ENCODE results near the gene PEPD. TPM values are rescaled to one million over a fixed set of nuclear protein-coding genes. Genes with fewer than 3 reads are reported as not detected.

PEPD gene
- total and polyA plus RNA-seq, 2 donors (not counting 3 experiments of a cell fraction or from before 2014, with no cell fraction given) = 73.7 to 126 TPM

DNA sequence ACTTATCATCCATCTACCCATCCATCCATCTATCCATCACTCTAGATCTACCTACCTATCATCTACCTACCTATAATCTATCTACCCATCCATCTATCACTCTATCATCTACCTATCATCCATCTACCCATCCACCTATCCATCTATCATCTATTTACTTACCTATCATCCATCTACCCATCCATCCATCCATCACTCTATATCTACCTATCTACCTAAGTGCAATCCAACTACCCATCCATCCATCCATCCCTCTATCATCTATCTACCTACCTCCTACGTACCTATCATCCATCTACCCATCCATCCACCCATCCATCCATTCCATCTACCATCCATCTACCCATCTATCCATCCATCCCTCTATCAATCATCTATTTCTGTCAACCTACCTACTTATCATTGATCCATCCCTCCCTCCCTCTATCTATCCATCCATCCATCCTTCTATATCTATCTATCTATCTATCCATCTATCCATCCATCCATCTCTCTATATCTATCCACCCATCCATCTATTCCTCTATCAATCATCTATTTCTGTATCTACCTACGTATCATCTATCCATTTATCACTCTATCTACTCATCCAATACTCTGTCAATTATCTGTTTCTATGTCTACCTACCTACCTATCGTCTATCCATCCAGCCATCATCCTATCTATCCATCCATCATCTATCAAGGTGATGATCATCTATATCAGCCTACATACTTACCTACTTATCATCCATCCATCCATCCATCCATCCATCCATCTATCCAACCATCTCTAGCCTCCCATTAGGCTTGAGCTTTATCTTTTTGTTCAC, 99.0 kb downstream of the PEPD start:
- Histone ChIP-seq H4K20me1 (replicated peaks; ENCODE audit: control insufficient read depth, extremely low read depth, insufficient read depth, low read length) (no peaks in the 10 kb centered on the region), H3K27me3 (ENCODE audit: control insufficient read depth in 2 of 2, insufficient read depth in 2 of 2, low read length in 2 of 2) (no peaks in the 10 kb centered on the region), H2AFZ (ENCODE audit: low read depth, low read length) (no peak overlapping the region), H3K9me1 (replicated peaks; ENCODE audit: control insufficient read depth, extremely low read depth, insufficient read depth, low read length) (no peaks in the 10 kb centered on the region), H3K79me2 (ENCODE audit: control insufficient read depth, insufficient read depth, low read length) (no peaks in the 10 kb centered on the region), H3K4me1 (ENCODE audit: control insufficient read depth, extremely low read depth, insufficient read depth, low read length) (no peaks in the 10 kb centered on the region), H3K36me3 (ENCODE audit: control insufficient read depth in 2 of 2, extremely low read depth in 1 of 2, insufficient read depth in 2 of 2, low read length in 2 of 2) (no peaks in the 10 kb centered on the region), H3K9me3 (replicated peaks; ENCODE audit: control insufficient read depth, insufficient read depth, low read length) (no peaks in the 10 kb centered on the region), H3K4me3 (replicated peaks in 1 of 3; ENCODE audit: insufficient read depth in 1 of 3, low read depth in 1 of 3, low read length in 3 of 3) (no peak overlapping the region), H3K9ac (replicated peaks; ENCODE audit: extremely low read depth, insufficient read depth, low read length) (no peak overlapping the region), H3K27ac (ENCODE audit: insufficient read depth, low read depth, low read length) (no peak overlapping the region), H3K4me2 (ENCODE audit: insufficient read depth, low read length) (no peak overlapping the region)
- no TSS peak for BruUV-seq (replicated peaks)
- POLR2A ChIA-PET = no interaction called here
- dilution Hi-C loops (cut with MboI; ENCODE audit: extremely low pct_ligation_motif_present, low sequenced_read_pairs) (no loop called here), intact Hi-C loops (cut with micrococcal nuclease) (no loop called here)
- no peak for FAIRE-seq
- TF ChIP-seq POLR2A (IDR thresholded peaks at IDR 0.05; ENCODE audit: low read depth, low read length) (no peak), POLR2AphosphoS5 (IDR thresholded peaks at IDR 0.05; ENCODE audit: insufficient read depth, low read depth, low read length) (no peak), FOS (IDR thresholded peaks at IDR 0.05; ENCODE audit: borderline replicate concordance, insufficient read depth, low read length) (no peak), GATA2 (IDR thresholded peaks at IDR 0.05; ENCODE audit: insufficient read depth, insufficient read length, low read depth, low read length) (no peak), JUN (IDR thresholded peaks at IDR 0.05; ENCODE audit: borderline replicate concordance, insufficient read depth, insufficient read length, low read depth) (no peak), MYC (IDR thresholded peaks at IDR 0.05; ENCODE audit: low read depth, low read length) (no peak)
- CTCF ChIA-PET = interaction anchor here (1.8 kb wide), 1 partner anchor 8 kb away, joined by 4 read pairs; no protein-coding TSS in a partner anchor
- no peak for DNase-seq (ENCODE audit: low read depth, low spot score)

DNA sequence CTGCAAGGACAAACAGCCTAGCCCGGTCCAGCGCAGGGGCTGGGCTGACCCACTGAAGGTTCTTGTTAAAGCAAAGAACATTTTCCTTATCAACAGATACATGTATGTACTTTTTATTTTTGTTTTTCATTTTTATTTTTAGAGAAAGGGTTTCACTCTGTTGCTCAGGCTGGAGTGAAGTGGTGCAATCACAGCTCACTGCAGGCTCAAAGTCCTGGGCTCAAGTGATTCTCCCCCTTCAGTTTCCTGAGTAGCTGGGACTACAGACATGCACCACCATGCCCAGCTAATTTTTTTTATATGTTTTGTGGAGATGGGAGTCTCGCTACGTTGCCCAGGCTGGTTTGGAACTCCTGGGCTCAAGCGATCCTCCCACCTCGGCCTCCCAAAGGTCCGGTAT, 100.2 kb downstream of the PEPD start:
- Histone ChIP-seq H4K20me1 (replicated peaks; ENCODE audit: control insufficient read depth, extremely low read depth, insufficient read depth, low read length) (no peaks in the 10 kb centered on the region), H3K36me3 (ENCODE audit: control insufficient read depth in 2 of 2, extremely low read depth in 1 of 2, insufficient read depth in 2 of 2, low read length in 2 of 2) (no peaks in the 10 kb centered on the region), H3K9me3 (replicated peaks; ENCODE audit: control insufficient read depth, insufficient read depth, low read length) (no peaks in the 10 kb centered on the region), H3K27me3 (ENCODE audit: control insufficient read depth in 2 of 2, insufficient read depth in 2 of 2, low read length in 2 of 2) (no peaks in the 10 kb centered on the region), H3K9ac (replicated peaks; ENCODE audit: extremely low read depth, insufficient read depth, low read length) (no peak overlapping the region), H3K79me2 (ENCODE audit: control insufficient read depth, insufficient read depth, low read length) (no peaks in the 10 kb centered on the region), H3K4me3 (replicated peaks in 1 of 3; ENCODE audit: insufficient read depth in 1 of 3, low read depth in 1 of 3, low read length in 3 of 3) (no peak overlapping the region), H3K27ac (ENCODE audit: insufficient read depth, low read depth, low read length) (no peak overlapping the region), H2AFZ (ENCODE audit: low read depth, low read length) (no peak overlapping the region), H3K4me2 (ENCODE audit: insufficient read depth, low read length) (no peak overlapping the region), H3K4me1 (ENCODE audit: control insufficient read depth, extremely low read depth, insufficient read depth, low read length) (no peaks in the 10 kb centered on the region), H3K9me1 (replicated peaks; ENCODE audit: control insufficient read depth, extremely low read depth, insufficient read depth, low read length) (no peaks in the 10 kb centered on the region)
- ChIA-PET CTCF (interaction anchor here (1.8 kb wide), 1 partner anchor 9 kb away, joined by 4 read pairs; no protein-coding TSS in a partner anchor), POLR2A (no interaction called here)
- TF ChIP-seq MAX (IDR thresholded peaks at IDR 0.05; ENCODE audit: insufficient read depth, insufficient read length) (no peak), POLR2A (IDR thresholded peaks at IDR 0.05; ENCODE audit: low read depth, low read length) (no peak), EZH2 (IDR thresholded peaks at IDR 0.05; ENCODE audit: borderline replicate concordance, low read depth, low read length, severe bottlenecking) (no peak), JUN (IDR thresholded peaks at IDR 0.05; ENCODE audit: borderline replicate concordance, insufficient read depth, insufficient read length, low read depth) (no peak), POLR2AphosphoS5 (IDR thresholded peaks at IDR 0.05; ENCODE audit: insufficient read depth, low read depth, low read length) (no peak), MYC (IDR thresholded peaks at IDR 0.05; ENCODE audit: low read depth, low read length) (no peak), FOS (IDR thresholded peaks at IDR 0.05; ENCODE audit: borderline replicate concordance, insufficient read depth, low read length) (no peak), CTCF (IDR thresholded peaks at IDR 0.05; ENCODE audit: extremely low read depth in 1 of 2, insufficient read depth in 1 of 2, low read depth in 1 of 2, low read length in 2 of 2) (no peak), GATA2 (IDR thresholded peaks at IDR 0.05; ENCODE audit: insufficient read depth, insufficient read length, low read depth, low read length) (no peak)
- intact Hi-C loops (cut with micrococcal nuclease) (no loop called here), dilution Hi-C loops (cut with MboI; ENCODE audit: extremely low pct_ligation_motif_present, low sequenced_read_pairs) (no loop called here)
- DNase-seq (ENCODE audit: low read depth, low spot score) (no peak), FAIRE-seq (no peak)
- BruUV-seq (replicated peaks) = no TSS peak
